Right ventricle myocardium inferior (tissue), 1 donor: ENCODE measurements around the gene SDR42E1. TPM values are rescaled to one million over a fixed set of nuclear protein-coding genes. Genes with fewer than 3 reads are reported as not detected.

ENCODE experiments used
- ATAC-seq: fragments of 200-7000 bp; cut with Tn5 transposase; one replicate; pipeline ENCODE4 v1.9.1; 2020; ENCODE audit warnings: mild to moderate bottlenecking, moderate library complexity
- DNase-seq: peaks from one replicate; pipeline ENCODE4 v3.0.0; 2021; ENCODE audit errors: missing footprints
- intact Hi-C: fragments of 100-400 bp; cut with DNase I; formaldehyde crosslinking; loops from one replicate; pipeline ENCODE4 v1.11.0; 2022
- long read RNA-seq: library from polyadenylated mRNA; unstranded; transcript quantifications from one replicate; pipeline ENCODE4 v2.0.0, GENCODE V29; 2021
- total RNA-seq: library from RNA; stranded (reverse); fragmentation: NEBNext Ultra II Directional; extraction: Animal tissue kit (Norgen Biotek cat#: 25700); gene quantifications from one replicate; pipeline ENCODE4 v1.2.1, GENCODE V29; 2021
- donor health status: DM: no; HTN: yes; CAD: no; lungs with severe emphysema.

Gene SDR42E1
- total RNA-seq, result 0.43 TPM
- long read RNA-seq, partial matches to known transcripts, result 0 of 2 reads
- long read RNA-seq, other reads (novel, unspliced or antisense), result 0 of 2 reads

GRCh38 chr16:82011199-82011641 is at the start of gene SDR42E1:
Gene SDR42E1 (minus strand): TSS chr16:82011470. CDS start chr16:82000858, 10,612 bp downstream.
- intact Hi-C loops, result no loop called here
- DNase-seq, result no peak
- no peak for ATAC-seq

- no peak for DNase-seq
- ATAC-seq, result no peak
- intact Hi-C loops, result loop anchor here (5.0 kb wide), 1 partner anchor 118 kb away; no protein-coding TSS in a partner anchor
These were observed 48.7 kb upstream of the SDR42E1 start for GRCh38 chr16:82059983-82060421.

- ATAC-seq (no peak), DNase-seq (no peak)
- intact Hi-C loops, result no loop called here
These were observed 48.1 kb upstream of the SDR42E1 start for GRCh38 chr16:82059161-82059982.

- no peak for ATAC-seq
- no peak for DNase-seq
- intact Hi-C loops, result no loop called here
These were observed 45.3 kb upstream of the SDR42E1 start for GRCh38 chr16:82056550-82056896.

- ATAC-seq (no peak), DNase-seq (no peak)
- intact Hi-C loops, result no loop called here
These were observed 44.7 kb upstream of the SDR42E1 start for GRCh38 chr16:82055728-82056549.

- ATAC-seq (no peak), DNase-seq (no peak)
- intact Hi-C loops, result no loop called here
These were observed 43.8 kb upstream of the SDR42E1 start for GRCh38 chr16:82055117-82055516.

- no peak for ATAC-seq
- DNase-seq, result no peak
- intact Hi-C loops, result no loop called here
These were observed 40.4 kb upstream of the SDR42E1 start for GRCh38 chr16:82051656-82052055.

GRCh38 chr16:82050909-82051357 is 39.7 kb upstream of the SDR42E1 start:
- no peak for ATAC-seq
- intact Hi-C loops, result no loop called here
- no peak for DNase-seq

GRCh38 chr16:82050506-82050905 is 39.2 kb upstream of the SDR42E1 start:
- ATAC-seq, result no peak
- intact Hi-C loops, result no loop called here

GRCh38 chr16:82049484-82049883 is 38.2 kb upstream of the SDR42E1 start:
- ATAC-seq, result no peak
- no peak for DNase-seq
- intact Hi-C loops, result no loop called here

More at GRCh38 chr16:82050506-82050905, 39.2 kb upstream of the SDR42E1 start:
- DNase-seq, result no peak

- DNase-seq (no peak), ATAC-seq (no peak)
- intact Hi-C loops, result no loop called here
These were observed 36.5 kb upstream of the SDR42E1 start for GRCh38 chr16:82047787-82048186.

GRCh38 chr16:82047374-82047773 is 36.1 kb upstream of the SDR42E1 start:
- intact Hi-C loops, result no loop called here
- DNase-seq (no peak), ATAC-seq (no peak)

GRCh38 chr16:82046941-82047340 is 35.7 kb upstream of the SDR42E1 start:
- no peak for DNase-seq
- no peak for ATAC-seq
- intact Hi-C loops, result no loop called here

- DNase-seq (no peak), ATAC-seq (no peak)
- intact Hi-C loops, result no loop called here
These were observed 35.3 kb upstream of the SDR42E1 start for GRCh38 chr16:82046541-82046940.

- no peak for ATAC-seq
- intact Hi-C loops, result no loop called here
- no peak for DNase-seq
These were observed 34.2 kb upstream of the SDR42E1 start for GRCh38 chr16:82045465-82045864.

- ATAC-seq, result no peak
- intact Hi-C loops, result no loop called here
These were observed 33.3 kb upstream of the SDR42E1 start for GRCh38 chr16:82044585-82044911.

GRCh38 chr16:82043680-82044584 is 32.7 kb upstream of the SDR42E1 start:
- no peak for ATAC-seq
- no peak for DNase-seq
- intact Hi-C loops, result no loop called here

More at GRCh38 chr16:82044585-82044911, 33.3 kb upstream of the SDR42E1 start:
- DNase-seq, result no peak

- ATAC-seq, result no peak
- intact Hi-C loops, result no loop called here
- no peak for DNase-seq
These were observed 31.6 kb upstream of the SDR42E1 start for GRCh38 chr16:82042846-82043245.

- intact Hi-C loops, result no loop called here
- no peak for ATAC-seq
These were observed 30.9 kb upstream of the SDR42E1 start for GRCh38 chr16:82042144-82042543.

More at GRCh38 chr16:82042144-82042543, 30.9 kb upstream of the SDR42E1 start:
- no peak for DNase-seq
